GM23248 (cell line): Measurements from ENCODE around the gene LINC00237. TPM values are rescaled to one million over a fixed set of nuclear protein-coding genes. Genes with fewer than 3 reads are reported as not detected.

Source experiments
- DNase-seq: peaks from one replicate; pipeline ENCODE4 v3.0.0-alpha.2; 2015
- H2AFZ ChIP-seq: fragments of 200-600 bp; sonication (generic); 2 replicates; pipeline ENCODE4 v1.6.1; 2016; ENCODE audit warnings: antibody characterized with exemption
- H3F3A ChIP-seq: fragments of 200-600 bp; sonication (generic); 2 replicates; pipeline ENCODE4 v1.6.1; 2016; ENCODE audit warnings: mild to moderate bottlenecking, antibody characterized with exemption, mixed run types; ENCODE audit not compliant: insufficient read depth
- H3K27ac ChIP-seq: fragments of 200-600 bp; sonication (generic); 2 replicates; pipeline ENCODE4 v1.5.1; 2016; ENCODE audit warnings: mild to moderate bottlenecking
- H3K27me3 ChIP-seq: fragments of 200-600 bp; sonication (generic); replicated peaks from 2 replicates; pipeline ENCODE4 v1.6.1; 2016; ENCODE audit warnings: mild to moderate bottlenecking; ENCODE audit not compliant: insufficient read depth
- H3K36me3 ChIP-seq: fragments of 200-600 bp; sonication (generic); 2 replicates; pipeline ENCODE4 v1.6.1; 2016; ENCODE audit warnings: low read depth, mild to moderate bottlenecking
- H3K4me1 ChIP-seq: fragments of 200-600 bp; sonication (generic); 2 replicates; pipeline ENCODE4 v1.6.1; 2016; ENCODE audit warnings: mild to moderate bottlenecking; ENCODE audit not compliant: insufficient read depth
- H3K4me2 ChIP-seq: fragments of 200-600 bp; sonication (generic); one replicate; pipeline ENCODE4 v1.6.1; 2016; ENCODE audit warnings: mild to moderate bottlenecking; ENCODE audit not compliant: unreplicated experiment
- H3K4me3 ChIP-seq: fragments of 200-600 bp; sonication (generic); 2 replicates; pipeline ENCODE4 v1.5.1; 2016; ENCODE audit warnings: mild to moderate bottlenecking
- H3K79me2 ChIP-seq: fragments of 200-600 bp; sonication (generic); 2 replicates; pipeline ENCODE4 v1.6.1; 2016; ENCODE audit warnings: mild to moderate bottlenecking; ENCODE audit not compliant: insufficient read depth
- H3K9ac ChIP-seq: fragments of 200-600 bp; sonication (generic); 2 replicates; pipeline ENCODE4 v1.6.1; 2016; ENCODE audit warnings: mild to moderate bottlenecking
- H3K9me2 ChIP-seq: fragments of 200-600 bp; sonication (generic); 2 replicates; pipeline ENCODE4 v1.6.1; 2016; ENCODE audit warnings: mixed run types, mild to moderate bottlenecking, moderate library complexity; ENCODE audit not compliant: insufficient read depth
- H3K9me3 ChIP-seq: fragments of 200-600 bp; sonication (generic); one replicate; pipeline ENCODE4 v1.6.1; 2017; ENCODE audit warnings: low read depth
- H4K20me1 ChIP-seq: fragments of 200-600 bp; sonication (generic); 2 replicates; pipeline ENCODE4 v1.6.0; 2016; ENCODE audit not compliant: insufficient read depth
- EZH2 ChIP-seq: fragments of 200-600 bp; sonication (generic); IDR thresholded peaks from 2 replicates; pipeline ENCODE4 v1.6.1; 2018; ENCODE audit warnings: antibody characterized with exemption, mild to moderate bottlenecking; ENCODE audit not compliant: insufficient read depth, poor library complexity, severe bottlenecking
- EZH2phosphoT487 ChIP-seq: fragments of 200-600 bp; sonication (generic); IDR thresholded peaks from 2 replicates; pipeline ENCODE4 v1.6.1; 2018; ENCODE audit warnings: antibody characterized with exemption, moderate library complexity, mild to moderate bottlenecking, low read depth; ENCODE audit not compliant: insufficient read depth
- WGBS, 2 experiments: methylation state at CpG; one replicate each; pipeline ENCODE4 v1.1.6; 2015 to 2017; ENCODE audit warnings: low lambda C conversion rate in 2 of 2, low coverage in 1 of 2; ENCODE audit errors: missing lambda C conversion rate in 2 of 2; 5-methylcytosine and 5-hydroxymethylcytosine counted together
- in situ Hi-C: fragments of 300-500 bp; cut with MboI; formaldehyde crosslinking; loops from 2 replicates; pipeline ENCODE4 v1.15.0; 2020
- polyA plus RNA-seq: library from polyadenylated mRNA; unstranded; fragments of >200 nt; fragmentation: Nextera tagmentation; extraction: Ambion mirVana; gene quantifications from 2 replicates; pipeline ENCODE4 v1.2.1, GENCODE V29; 2016
- total RNA-seq: library from RNA; depleted of rRNA; stranded (reverse); fragments of >200 nt; shearing (Covaris generic); gene quantifications from 2 replicates; pipeline ENCODE4 v1.2.3, GENCODE V29; 2014

LINC00237 gene
- total and polyA plus RNA-seq, 2 experiments from 2014 or later = not detected

DNA sequence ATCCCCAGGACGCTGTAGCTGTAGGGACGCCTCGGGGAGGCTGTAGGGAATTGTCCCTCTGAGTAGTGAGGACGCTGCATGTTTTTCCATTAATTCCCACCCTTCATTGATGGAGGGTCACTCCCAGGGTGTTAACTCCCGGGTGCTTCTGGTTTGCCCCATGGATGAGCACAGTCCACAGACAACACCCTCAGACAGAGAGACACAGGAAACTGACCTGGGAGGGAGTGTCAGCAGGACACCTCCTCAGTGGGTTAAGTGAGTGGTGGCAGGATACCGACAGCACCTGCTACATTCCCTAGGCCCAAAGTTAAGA is 53.5 kb downstream of the LINC00237 start:
- Histone ChIP-seq H4K20me1 (no peaks in the 10 kb centered on the region), H3K4me2 (no peak overlapping the region), H3K9me2 (no peaks in the 10 kb centered on the region), H3K9me3 (no peaks in the 10 kb centered on the region), H3K4me3 (no peak overlapping the region), H3K27ac (no peak overlapping the region), H2AFZ (no peak overlapping the region), H3K4me1 (no peaks in the 10 kb centered on the region), H3K36me3 (no peaks in the 10 kb centered on the region), H3K27me3 (no peaks in the 10 kb centered on the region), H3F3A (no peaks in the 10 kb centered on the region), H3K79me2 (no peaks in the 10 kb centered on the region), H3K9ac (no peak overlapping the region)
- DNase-seq = no peak
- WGBS, 2 experiments = 33 to 54% methylated on average over 6 of the region's 6 CpGs
- in situ Hi-C loops = no loop called here
- TF ChIP-seq EZH2 (no peak), EZH2phosphoT487 (no peak)

DNA sequence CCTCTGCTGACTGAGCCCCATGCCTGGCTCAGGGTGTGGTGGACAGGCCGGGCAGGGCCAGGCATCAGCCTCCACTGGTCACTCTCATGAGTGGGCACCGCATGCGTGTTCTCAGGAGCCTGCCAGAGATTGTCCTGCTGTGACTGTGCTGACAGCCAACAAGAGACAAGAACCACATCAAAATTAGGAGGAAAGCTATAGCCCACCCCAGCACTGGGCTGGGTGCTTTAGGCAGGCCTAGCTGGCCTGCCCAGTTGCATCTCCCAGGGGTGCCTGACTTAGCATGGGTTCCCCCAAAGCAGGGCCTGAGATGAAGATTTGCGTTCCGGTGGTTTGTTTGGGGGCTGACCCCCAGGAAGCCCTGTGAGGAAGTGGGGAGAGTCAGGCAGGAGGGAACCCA is 53.9 kb downstream of the LINC00237 start:
- Histone ChIP-seq H3K9ac (no peak overlapping the region), H2AFZ (no peak overlapping the region), H3K27me3 (no peaks in the 10 kb centered on the region), H3K4me2 (no peak overlapping the region), H4K20me1 (no peaks in the 10 kb centered on the region), H3K79me2 (no peaks in the 10 kb centered on the region), H3K9me2 (no peaks in the 10 kb centered on the region), H3K4me3 (no peak overlapping the region), H3K4me1 (no peaks in the 10 kb centered on the region), H3K36me3 (no peaks in the 10 kb centered on the region), H3F3A (no peaks in the 10 kb centered on the region), H3K9me3 (no peaks in the 10 kb centered on the region), H3K27ac (no peak overlapping the region)
- DNase-seq = no peak
- no peak for TF ChIP-seq EZH2phosphoT487
- TF ChIP-seq EZH2 = no peak
- in situ Hi-C loops = no loop called here
- WGBS, 2 experiments = 66 to 69% methylated on average over 5 of the region's 5 CpGs

DNA sequence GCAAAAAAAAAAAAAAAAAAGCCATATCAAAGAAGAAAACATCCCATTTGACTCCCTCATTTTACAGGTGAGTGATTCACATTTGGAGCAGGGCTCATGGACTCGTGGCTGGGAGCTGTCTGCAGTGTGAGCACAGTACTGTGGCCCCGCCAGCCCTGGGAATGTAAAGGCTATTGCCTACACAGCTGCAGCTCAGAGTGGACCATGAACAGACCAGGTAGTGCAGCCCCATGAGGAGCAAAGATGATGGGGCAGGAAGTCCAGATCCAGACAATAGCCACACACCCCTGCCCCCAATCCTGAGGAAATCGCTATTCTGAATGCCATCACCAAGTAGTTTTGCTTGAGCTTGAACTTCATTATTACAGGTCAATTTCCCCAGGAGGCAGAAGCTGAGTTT is 55.4 kb downstream of the LINC00237 start:
- Histone ChIP-seq H3K4me2 (no peak overlapping the region), H3K4me1 (no peaks in the 10 kb centered on the region), H3K9me2 (no peaks in the 10 kb centered on the region), H2AFZ (no peak overlapping the region), H3K79me2 (no peaks in the 10 kb centered on the region), H3K36me3 (no peaks in the 10 kb centered on the region), H3K27me3 (0 out of 2 replicates have a peak, but pooled peaks cover 5% of the 10 kb centered on the region), H3F3A (no peaks in the 10 kb centered on the region), H3K4me3 (no peak overlapping the region), H3K27ac (no peak overlapping the region), H3K9ac (no peak overlapping the region), H4K20me1 (no peaks in the 10 kb centered on the region), H3K9me3 (no peaks in the 10 kb centered on the region)
- in situ Hi-C loops = no loop called here
- DNase-seq = no peak
- TF ChIP-seq EZH2 (no peak), EZH2phosphoT487 (no peak)
- 33% methylated on average over 3 of the region's 3 CpGs for WGBS, 2 experiments

DNA sequence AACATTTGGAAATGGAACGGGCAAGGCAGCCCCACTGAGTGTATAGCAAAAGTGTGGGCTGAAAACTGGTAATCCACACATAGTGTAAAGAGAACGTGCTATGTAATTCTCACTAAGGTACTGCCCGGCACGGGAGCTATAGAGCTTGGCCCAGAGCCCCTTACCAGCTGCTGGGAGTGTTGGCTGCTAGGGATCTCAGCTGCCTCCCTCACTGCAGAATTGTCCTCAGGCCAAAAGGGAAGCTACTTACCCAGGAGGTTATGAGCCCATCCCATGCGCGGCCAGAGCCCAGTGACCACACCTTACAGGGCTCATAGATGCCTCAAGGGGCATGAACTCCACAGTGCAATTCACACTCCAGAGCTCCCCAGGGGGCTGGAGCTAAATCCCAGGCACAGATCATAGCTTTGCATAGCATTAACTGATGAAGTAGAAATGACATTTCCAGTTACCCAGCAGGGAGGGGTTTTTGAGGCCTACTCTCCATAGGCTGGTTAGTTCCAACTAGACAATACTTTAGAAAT is 56.8 kb downstream of the LINC00237 start:
- H3K36me3 ChIP-seq = no peaks in the 10 kb centered on the region
- 45 to 66% methylated on average over 6 of the region's 6 CpGs for WGBS, 2 experiments
- no peak overlapping the region for H2AFZ ChIP-seq
- peaks cover 5% of the 10 kb centered on the region; the same call in 1 of the 2 replicates for H3K27me3 ChIP-seq
- TF ChIP-seq EZH2 (no peak), EZH2phosphoT487 (no peak)
- H3K4me1 ChIP-seq = no peaks in the 10 kb centered on the region
- no peak overlapping the region for H3K27ac ChIP-seq
- H3K9ac ChIP-seq = no peak overlapping the region
- H3K9me2 ChIP-seq = no peaks in the 10 kb centered on the region
- no peaks in the 10 kb centered on the region for H3K9me3 ChIP-seq
- in situ Hi-C loops = no loop called here
- no peaks in the 10 kb centered on the region for H3F3A ChIP-seq
- no peaks in the 10 kb centered on the region for H4K20me1 ChIP-seq
- no peak overlapping the region for H3K4me3 ChIP-seq
- DNase-seq = no peak
- no peak overlapping the region for H3K4me2 ChIP-seq
- no peaks in the 10 kb centered on the region for H3K79me2 ChIP-seq

DNA sequence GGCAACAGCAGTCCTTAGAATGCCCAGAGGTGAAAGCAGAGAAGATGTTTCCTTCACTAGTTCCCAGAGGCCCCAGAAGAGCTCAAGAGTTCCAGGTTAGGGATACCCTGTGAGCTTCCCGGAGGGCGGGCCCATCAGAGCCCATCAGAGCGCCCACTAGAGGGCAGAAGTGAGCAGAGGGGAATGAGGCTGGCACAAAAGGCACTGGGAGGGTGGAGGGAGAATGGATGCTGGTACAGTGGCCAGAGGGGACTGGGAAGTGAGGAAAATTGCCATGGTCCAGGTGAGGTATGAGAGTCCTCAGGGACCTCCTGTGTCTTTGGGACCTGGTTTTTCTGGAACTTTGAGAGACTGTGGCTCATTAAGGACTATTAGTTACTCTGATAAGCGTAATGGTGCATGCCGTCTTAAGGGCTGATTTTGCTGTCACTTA is 57.3 kb downstream of the LINC00237 start:
- no peak overlapping the region for H3K4me3 ChIP-seq
- no peaks in the 10 kb centered on the region for H4K20me1 ChIP-seq
- WGBS, 2 experiments = 27 to 36% methylated on average over 5 of the region's 5 CpGs
- peaks cover 5% of the 10 kb centered on the region; the same call in 1 of the 2 replicates for H3K27me3 ChIP-seq
- TF ChIP-seq EZH2phosphoT487 (no peak), EZH2 (no peak)
- H2AFZ ChIP-seq = no peak overlapping the region
- no peaks in the 10 kb centered on the region for H3K79me2 ChIP-seq
- H3K9ac ChIP-seq = no peak overlapping the region
- no peak overlapping the region for H3K27ac ChIP-seq
- H3K9me2 ChIP-seq = no peaks in the 10 kb centered on the region
- H3K36me3 ChIP-seq = no peaks in the 10 kb centered on the region
- in situ Hi-C loops = no loop called here
- H3K4me2 ChIP-seq = no peak overlapping the region
- DNase-seq = peak; percentile 46
- no peaks in the 10 kb centered on the region for H3K9me3 ChIP-seq
- no peaks in the 10 kb centered on the region for H3K4me1 ChIP-seq
- no peaks in the 10 kb centered on the region for H3F3A ChIP-seq
